ENCODE data around the gene BRMS1L. TPM values are rescaled to one million over a fixed set of nuclear protein-coding genes. Genes with fewer than 3 reads are reported as not detected.
A peak's percentile ranks its signal among the peaks of the same experiment; 100 is the strongest.

BRMS1L gene
- polyA plus RNA-seq, 1 donor from 2014 or later, result 30.8 TPM

- Histone ChIP-seq H3K27me3 (ENCODE audit: insufficient read depth, low read depth, low read length) (no peaks in the 10 kb centered on the region), H3F3A (ENCODE audit: insufficient read depth, low read length, poor library complexity, severe bottlenecking) (no peaks in the 10 kb centered on the region), H3K4me2 (ENCODE audit: low read length) (no peak overlapping the region), H4K20me1 (ENCODE audit: insufficient read depth) (no peaks in the 10 kb centered on the region), H3K9ac (ENCODE audit: low read length) (no peak overlapping the region), H3K79me2 (replicated peaks; ENCODE audit: insufficient read depth, low read length) (no peaks in the 10 kb centered on the region), H2AFZ (ENCODE audit: low read depth, low read length) (no peak overlapping the region), H3K27ac (ENCODE audit: low read length) (no peak overlapping the region), H3K36me3 (ENCODE audit: insufficient read depth, low read length) (no peaks in the 10 kb centered on the region), H3K4me3 (ENCODE audit: low read length) (no peak overlapping the region), H3K9me2 (ENCODE audit: insufficient read depth, low read length) (no peaks in the 10 kb centered on the region), H3K9me3 (ENCODE audit: low read length) (no peaks in the 10 kb centered on the region)
- TF ChIP-seq SMC3 (conservative IDR thresholded peaks at IDR 0.05; ENCODE audit: poor library complexity), result peak; percentile 85
- TF ChIP-seq EZH2 (IDR thresholded peaks at IDR 0.05; ENCODE audit: borderline replicate concordance, insufficient read depth, low read length, poor library complexity, severe bottlenecking), result no peak
- TF ChIP-seq CTCF (IDR thresholded peaks at IDR 0.05; ENCODE audit: poor library complexity, severe bottlenecking), result peak; percentile 75
- no peak for TF ChIP-seq EP300 (conservative IDR thresholded peaks at IDR 0.05; ENCODE audit: poor library complexity, severe bottlenecking)
- peak; percentile 72 for TF ChIP-seq RAD21 (conservative IDR thresholded peaks at IDR 0.05)
- TF ChIP-seq TAF1 (IDR thresholded peaks at IDR 0.05; ENCODE audit: low read depth), result no peak
- no peak for TF ChIP-seq POLR2AphosphoS5 (IDR thresholded peaks at IDR 0.05)
- no peak for TF ChIP-seq REST (IDR thresholded peaks at IDR 0.05; ENCODE audit: borderline replicate concordance)
- no peak for TF ChIP-seq MXI1 (conservative IDR thresholded peaks at IDR 0.05; ENCODE audit: poor library complexity, severe bottlenecking)
These were observed 57.6 kb downstream of the BRMS1L start for GRCh38 chr14:35883677-35884293.

- H2AFZ ChIP-seq (ENCODE audit: low read depth, low read length), result no peak overlapping the region
- TF ChIP-seq EZH2 (IDR thresholded peaks at IDR 0.05; ENCODE audit: borderline replicate concordance, insufficient read depth, low read length, poor library complexity, severe bottlenecking), result no peak
- no peak for TF ChIP-seq CTCF (IDR thresholded peaks at IDR 0.05; ENCODE audit: poor library complexity, severe bottlenecking)
- TF ChIP-seq SMC3 (conservative IDR thresholded peaks at IDR 0.05; ENCODE audit: poor library complexity), result no peak
- TF ChIP-seq POLR2AphosphoS5 (IDR thresholded peaks at IDR 0.05), result no peak
- no peak for TF ChIP-seq TAF1 (IDR thresholded peaks at IDR 0.05; ENCODE audit: low read depth)
- no peak for TF ChIP-seq MXI1 (conservative IDR thresholded peaks at IDR 0.05; ENCODE audit: poor library complexity, severe bottlenecking)
- TF ChIP-seq REST (IDR thresholded peaks at IDR 0.05; ENCODE audit: borderline replicate concordance), result no peak
- TF ChIP-seq RAD21 (conservative IDR thresholded peaks at IDR 0.05), result no peak
- no peak for TF ChIP-seq EP300 (conservative IDR thresholded peaks at IDR 0.05; ENCODE audit: poor library complexity, severe bottlenecking)
- no peak overlapping the region for H3K4me3 ChIP-seq (ENCODE audit: low read length)
- no peaks in the 10 kb centered on the region for H3K9me3 ChIP-seq (ENCODE audit: low read length)
- no peaks in the 10 kb centered on the region for H3K36me3 ChIP-seq (ENCODE audit: insufficient read depth, low read length)
- no peaks in the 10 kb centered on the region for H4K20me1 ChIP-seq (ENCODE audit: insufficient read depth)
- no peaks in the 10 kb centered on the region for H3K9me2 ChIP-seq (ENCODE audit: insufficient read depth, low read length)
- no peak overlapping the region for H3K27ac ChIP-seq (ENCODE audit: low read length)
- no peak overlapping the region for H3K9ac ChIP-seq (ENCODE audit: low read length)
- no peak overlapping the region for H3K4me2 ChIP-seq (ENCODE audit: low read length)
- H3K27me3 ChIP-seq (ENCODE audit: insufficient read depth, low read depth, low read length), result no peaks in the 10 kb centered on the region
- no peaks in the 10 kb centered on the region for H3K79me2 ChIP-seq (replicated peaks; ENCODE audit: insufficient read depth, low read length)
- H3F3A ChIP-seq (ENCODE audit: insufficient read depth, low read length, poor library complexity, severe bottlenecking), result no peaks in the 10 kb centered on the region
These were observed 64.2 kb downstream of the BRMS1L start for GRCh38 chr14:35890308-35890707.

All from neural cell (in vitro differentiated cells).